Transverse colon (tissue), 4 donors: ENCODE data around the gene TTN. TPM values are rescaled to one million over a fixed set of nuclear protein-coding genes. Genes with fewer than 3 reads are reported as not detected.

Source experiments
- DNase-seq: peaks from one replicate; pipeline ENCODE4 v3.0.0-alpha.2; 2019
- H3K27ac ChIP-seq, 4 donors: fragments of 200-600 bp; sonication (generic); 2 replicates each; pipeline ENCODE4 v1.5.1; 2016 to 2018; ENCODE audit warnings: inconsistent platforms in 4 of 4
- H3K27me3 ChIP-seq: fragments of 200-600 bp; sonication (generic); 2 replicates; pipeline ENCODE4 v1.5.1; 2017; ENCODE audit warnings: inconsistent platforms
- H3K36me3 ChIP-seq, 4 donors: fragments of 200-600 bp; sonication (generic); 2 replicates each; pipeline ENCODE4 v1.5.1; 2017 to 2019; ENCODE audit warnings: inconsistent platforms in 4 of 4
- H3K4me1 ChIP-seq, 4 donors: fragments of 200-600 bp; sonication (generic); 2 replicates each; pipeline ENCODE4 v1.5.1; 2017 to 2020; ENCODE audit warnings: inconsistent platforms in 4 of 4
- H3K4me3 ChIP-seq, 4 donors: fragments of 200-600 bp; sonication (generic); 1 replicate in 1 of 4; 2 replicates in 3 of 4; pipeline versions ENCODE4 v1.5.1 to v1.6.1; 2017 to 2019; ENCODE audit warnings: inconsistent platforms in 4 of 4
- H3K9me3 ChIP-seq, 2 donors: fragments of 200-600 bp; sonication (generic); 2 replicates each; pipeline ENCODE4 v1.5.1; 2017 to 2019; ENCODE audit warnings: inconsistent platforms in 2 of 2
- EP300 ChIP-seq: sonication (generic); formaldehyde crosslinking; IDR thresholded peaks from one replicate; pipeline ENCODE4 v1.6.1; 2017; ENCODE audit warnings: antibody characterized with exemption, low read depth
- POLR2A ChIP-seq: fragments of 450-650 bp; IDR thresholded peaks from one replicate; pipeline ENCODE4 v1.6.1; 2016; ENCODE audit warnings: antibody characterized with exemption, mild to moderate bottlenecking, moderate library complexity
- POLR2AphosphoS5 ChIP-seq, 3 donors: sonication (generic); formaldehyde crosslinking; IDR thresholded peaks; one replicate each; pipeline ENCODE4 v1.6.1; 2016; ENCODE audit warnings: antibody characterized with exemption in 3 of 3
- WGBS, 2 donors: methylation state at CpG; one replicate each; pipeline ENCODE4 v1.1.5; 2018; ENCODE audit warnings: low coverage in 1 of 2; 5-methylcytosine and 5-hydroxymethylcytosine counted together
- in situ Hi-C, 4 donors: fragments of 200-750 bp; cut with MboI; loops; one replicate each; pipeline versions ENCODE4 v1.15.0 to v1.15.1; 2017; ENCODE audit warnings: low sequenced_read_pairs in 3 of 4, low pct_ligation_motif_present in 1 of 4, low pct_unique_long_range_greater_than_20kb in 1 of 4
- intact Hi-C: fragments of 100-400 bp; cut with DNase I; formaldehyde crosslinking; loops from one replicate; pipeline ENCODE4 v1.15.1; 2023; ENCODE audit warnings: low total_unique reads
- total RNA-seq, 4 donors: library from RNA; depleted of rRNA; stranded (reverse); fragments of >200 nt; gene quantifications; one replicate each; pipeline ENCODE4 v1.1.0, GENCODE V29; 2016
- TF ChIP-seq, protein P1 (sequence below), 5 experiments: fragments of 200-600 bp in 3 of 5; fragments of 450-650 bp in 2 of 5; sonication (generic) in 3 of 5; IDR thresholded peaks; 1 replicate in 2 of 5; 2 replicates in 3 of 5; pipeline ENCODE4 v1.5.1; 2016 to 2017; ENCODE audit warnings: antibody characterized with exemption in 5 of 5, inconsistent platforms in 3 of 5, mild to moderate bottlenecking in 2 of 5, moderate library complexity in 1 of 5

The TTN gene
- total RNA-seq, 4 donors from 2014 or later = 6.2 to 43.4 (median 18.1) TPM

DNA sequence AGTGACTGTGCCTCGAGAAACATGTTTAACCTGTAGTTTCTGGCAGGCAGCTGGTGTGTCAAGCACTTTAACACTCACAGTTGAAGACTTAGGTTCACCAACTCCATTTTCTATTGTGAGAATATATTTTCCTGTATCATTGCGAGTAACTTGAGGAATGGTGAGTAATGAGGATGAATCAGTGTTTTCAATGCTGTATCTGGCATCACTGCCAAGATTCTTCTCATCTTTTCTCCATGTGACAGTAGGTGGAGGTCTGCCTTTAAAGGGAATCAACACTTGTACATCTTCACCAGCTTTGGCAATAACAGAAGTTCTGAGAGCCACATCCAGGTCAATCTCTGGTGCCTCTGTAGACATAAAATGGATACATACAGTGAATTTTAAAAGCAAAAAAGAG, 254.2 kb downstream of the TTN start:
- TF ChIP-seq POLR2AphosphoS5 (IDR thresholded peaks at IDR 0.05) (no peak), POLR2A (no peak), EP300 (no peak)
- TF ChIP-seq, protein P1, sequence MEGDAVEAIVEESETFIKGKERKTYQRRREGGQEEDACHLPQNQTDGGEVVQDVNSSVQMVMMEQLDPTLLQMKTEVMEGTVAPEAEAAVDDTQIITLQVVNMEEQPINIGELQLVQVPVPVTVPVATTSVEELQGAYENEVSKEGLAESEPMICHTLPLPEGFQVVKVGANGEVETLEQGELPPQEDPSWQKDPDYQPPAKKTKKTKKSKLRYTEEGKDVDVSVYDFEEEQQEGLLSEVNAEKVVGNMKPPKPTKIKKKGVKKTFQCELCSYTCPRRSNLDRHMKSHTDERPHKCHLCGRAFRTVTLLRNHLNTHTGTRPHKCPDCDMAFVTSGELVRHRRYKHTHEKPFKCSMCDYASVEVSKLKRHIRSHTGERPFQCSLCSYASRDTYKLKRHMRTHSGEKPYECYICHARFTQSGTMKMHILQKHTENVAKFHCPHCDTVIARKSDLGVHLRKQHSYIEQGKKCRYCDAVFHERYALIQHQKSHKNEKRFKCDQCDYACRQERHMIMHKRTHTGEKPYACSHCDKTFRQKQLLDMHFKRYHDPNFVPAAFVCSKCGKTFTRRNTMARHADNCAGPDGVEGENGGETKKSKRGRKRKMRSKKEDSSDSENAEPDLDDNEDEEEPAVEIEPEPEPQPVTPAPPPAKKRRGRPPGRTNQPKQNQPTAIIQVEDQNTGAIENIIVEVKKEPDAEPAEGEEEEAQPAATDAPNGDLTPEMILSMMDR (IDR thresholded peaks at IDR 0.05) = no peak
- in situ Hi-C loops = no loop called here
- no peaks in the 10 kb centered on the region for H3K27me3 ChIP-seq
- DNase-seq = no peak
- no peaks in the 10 kb centered on the region for H3K9me3 ChIP-seq
- peaks cover 0 to 5% (median 0%) of the 10 kb centered on the region in 4 donors for H3K36me3 ChIP-seq
- no peak overlapping the region for H3K27ac ChIP-seq
- intact Hi-C loops = no loop called here
- H3K4me3 ChIP-seq = no peak overlapping the region
- WGBS, 2 donors = 91 to 92% methylated on average over 2 of the region's 2 CpGs
- no peaks in the 10 kb centered on the region for H3K4me1 ChIP-seq

DNA sequence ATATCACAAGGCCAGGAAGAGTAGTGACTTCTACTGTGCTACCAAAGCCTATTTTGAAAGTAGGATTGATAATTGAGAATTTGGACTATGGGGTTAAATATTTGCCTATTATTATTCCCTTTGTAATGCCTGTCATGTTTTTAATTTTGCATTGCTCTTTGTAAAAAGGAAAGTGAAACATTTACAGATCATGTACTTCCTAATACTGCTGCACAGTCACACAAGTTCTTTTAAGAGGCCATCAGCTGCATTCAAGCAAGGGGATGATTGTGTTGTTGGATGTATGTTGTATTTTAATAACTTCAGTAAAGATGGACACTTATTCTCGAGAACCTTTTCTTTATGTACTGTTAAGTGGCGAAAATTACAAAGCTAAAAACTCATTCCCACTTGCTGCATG, 256.9 kb downstream of the TTN start:
- 85 to 88% methylated on average over 2 of the region's 2 CpGs for WGBS, 2 donors
- Histone ChIP-seq H3K4me1 (no peaks in the 10 kb centered on the region), H3K27me3 (no peaks in the 10 kb centered on the region), H3K27ac (no peak overlapping the region), H3K9me3 (no peaks in the 10 kb centered on the region), H3K36me3 (peaks cover 0 to 5% (median 0%) of the 10 kb centered on the region in 4 donors), H3K4me3 (no peak overlapping the region)
- no peak for DNase-seq
- in situ Hi-C loops (no loop called here), intact Hi-C loops (no loop called here)
- TF ChIP-seq POLR2A (no peak), EP300 (no peak), POLR2AphosphoS5 (IDR thresholded peaks at IDR 0.05) (no peak)
- TF ChIP-seq, protein P1 (IDR thresholded peaks at IDR 0.05) = no peak

DNA sequence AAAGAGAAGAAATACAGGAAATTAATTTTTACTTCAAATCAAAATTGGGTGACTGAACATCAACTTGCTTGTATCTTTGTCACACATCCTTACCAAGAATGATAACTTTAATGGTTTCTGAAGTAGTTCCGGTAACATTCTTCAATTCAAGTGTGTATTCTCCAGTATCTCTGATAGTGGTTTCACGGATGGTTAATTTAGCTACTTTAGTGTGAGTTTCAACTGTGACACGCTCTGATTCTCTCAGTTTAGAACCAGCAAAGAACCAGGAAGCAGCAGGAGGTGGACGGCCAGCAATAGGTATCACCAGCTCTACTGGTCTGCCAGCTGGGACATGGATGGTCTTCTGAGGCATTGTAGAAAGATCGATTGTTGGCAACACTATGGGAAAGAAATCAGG, 264.7 kb downstream of the TTN start:
- intact Hi-C loops = no loop called here

DNA sequence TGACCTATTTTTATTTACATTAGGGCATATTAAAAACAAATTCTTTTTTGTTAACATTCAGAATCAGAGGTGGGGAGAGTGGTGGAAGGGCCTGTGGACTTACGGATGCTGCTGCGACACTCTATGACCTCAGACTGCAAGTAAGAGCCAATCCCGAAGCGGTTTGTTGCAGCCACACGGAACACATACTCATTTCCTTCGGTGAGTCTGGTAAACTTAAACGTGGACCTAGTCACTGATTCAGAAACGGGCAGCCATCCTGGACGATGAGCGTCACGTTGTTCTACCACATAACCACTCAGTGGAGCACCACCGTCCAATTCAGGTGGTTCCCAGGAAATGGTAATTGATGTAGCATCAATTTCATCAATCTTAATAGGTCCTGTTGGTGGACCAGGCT, 265.1 kb downstream of the TTN start:
- H3K27ac ChIP-seq = no peak overlapping the region
- no peaks in the 10 kb centered on the region for H3K9me3 ChIP-seq
- no peaks in the 10 kb centered on the region for H3K36me3 ChIP-seq
- in situ Hi-C loops = no loop called here
- WGBS, 2 donors = 93 to 100% methylated on average over 5 to 12 of the region's 12 CpGs
- intact Hi-C loops = no loop called here
- no peaks in the 10 kb centered on the region for H3K4me1 ChIP-seq
- no peak for DNase-seq
- H3K27me3 ChIP-seq = no peaks in the 10 kb centered on the region
- TF ChIP-seq POLR2A = no peak
- TF ChIP-seq, protein P1 (IDR thresholded peaks at IDR 0.05) = no peak
- TF ChIP-seq EP300 = no peak
- no peak for TF ChIP-seq POLR2AphosphoS5 (IDR thresholded peaks at IDR 0.05)
- H3K4me3 ChIP-seq = no peak overlapping the region

More for the DNA sequence above, 264.7 kb downstream of the TTN start:
- Histone ChIP-seq H3K27me3 (no peaks in the 10 kb centered on the region), H3K9me3 (no peaks in the 10 kb centered on the region), H3K4me1 (no peaks in the 10 kb centered on the region), H3K36me3 (no peaks in the 10 kb centered on the region), H3K4me3 (no peak overlapping the region), H3K27ac (no peak overlapping the region)
- WGBS, 2 donors = 97 to 100% methylated on average over 3 to 5 of the region's 5 CpGs
- TF ChIP-seq POLR2A (no peak), EP300 (no peak), POLR2AphosphoS5 (IDR thresholded peaks at IDR 0.05) (no peak)
- TF ChIP-seq, protein P1 (IDR thresholded peaks at IDR 0.05) = no peak
- in situ Hi-C loops = no loop called here
- no peak for DNase-seq
